ENCODE data around the gene LINS1.

LINS1 gene

DNA sequence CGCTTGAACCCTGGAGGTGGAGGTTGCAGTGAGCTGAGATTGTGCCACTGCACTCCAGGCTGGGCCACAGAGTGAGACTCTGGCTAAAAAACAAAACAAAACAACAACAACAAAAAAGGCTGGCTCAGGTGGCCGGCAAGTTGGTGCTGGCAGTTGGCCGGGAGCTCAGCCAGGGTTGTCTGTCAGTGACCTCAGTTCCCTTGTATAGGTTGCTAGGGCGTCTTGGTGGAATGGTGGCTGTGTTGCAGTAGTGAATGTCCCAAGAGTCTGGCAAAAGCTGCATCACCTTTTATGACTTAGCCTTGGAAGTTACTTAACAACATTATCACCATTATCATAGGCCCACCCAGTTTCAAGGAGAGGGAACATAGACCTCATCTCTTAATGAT lies 41.0 kb upstream of the LINS1 start:
- DNase-seq = no peak
- TF ChIP-seq, protein P1, sequence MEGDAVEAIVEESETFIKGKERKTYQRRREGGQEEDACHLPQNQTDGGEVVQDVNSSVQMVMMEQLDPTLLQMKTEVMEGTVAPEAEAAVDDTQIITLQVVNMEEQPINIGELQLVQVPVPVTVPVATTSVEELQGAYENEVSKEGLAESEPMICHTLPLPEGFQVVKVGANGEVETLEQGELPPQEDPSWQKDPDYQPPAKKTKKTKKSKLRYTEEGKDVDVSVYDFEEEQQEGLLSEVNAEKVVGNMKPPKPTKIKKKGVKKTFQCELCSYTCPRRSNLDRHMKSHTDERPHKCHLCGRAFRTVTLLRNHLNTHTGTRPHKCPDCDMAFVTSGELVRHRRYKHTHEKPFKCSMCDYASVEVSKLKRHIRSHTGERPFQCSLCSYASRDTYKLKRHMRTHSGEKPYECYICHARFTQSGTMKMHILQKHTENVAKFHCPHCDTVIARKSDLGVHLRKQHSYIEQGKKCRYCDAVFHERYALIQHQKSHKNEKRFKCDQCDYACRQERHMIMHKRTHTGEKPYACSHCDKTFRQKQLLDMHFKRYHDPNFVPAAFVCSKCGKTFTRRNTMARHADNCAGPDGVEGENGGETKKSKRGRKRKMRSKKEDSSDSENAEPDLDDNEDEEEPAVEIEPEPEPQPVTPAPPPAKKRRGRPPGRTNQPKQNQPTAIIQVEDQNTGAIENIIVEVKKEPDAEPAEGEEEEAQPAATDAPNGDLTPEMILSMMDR (IDR thresholded peaks at IDR 0.05; ENCODE audit: low read depth, low read length) = no peak
- no peaks in the 10 kb centered on the region for H3K36me3 ChIP-seq
- H3K9me3 ChIP-seq (ENCODE audit: severe bottlenecking) = no peaks in the 10 kb centered on the region
- no peaks in the 10 kb centered on the region for H3K27me3 ChIP-seq (ENCODE audit: insufficient read depth, low read depth, severe bottlenecking)
- H3K4me3 ChIP-seq (ENCODE audit: low read depth, low read length) = no peak overlapping the region
- H3K27ac ChIP-seq = no peak overlapping the region

DNA sequence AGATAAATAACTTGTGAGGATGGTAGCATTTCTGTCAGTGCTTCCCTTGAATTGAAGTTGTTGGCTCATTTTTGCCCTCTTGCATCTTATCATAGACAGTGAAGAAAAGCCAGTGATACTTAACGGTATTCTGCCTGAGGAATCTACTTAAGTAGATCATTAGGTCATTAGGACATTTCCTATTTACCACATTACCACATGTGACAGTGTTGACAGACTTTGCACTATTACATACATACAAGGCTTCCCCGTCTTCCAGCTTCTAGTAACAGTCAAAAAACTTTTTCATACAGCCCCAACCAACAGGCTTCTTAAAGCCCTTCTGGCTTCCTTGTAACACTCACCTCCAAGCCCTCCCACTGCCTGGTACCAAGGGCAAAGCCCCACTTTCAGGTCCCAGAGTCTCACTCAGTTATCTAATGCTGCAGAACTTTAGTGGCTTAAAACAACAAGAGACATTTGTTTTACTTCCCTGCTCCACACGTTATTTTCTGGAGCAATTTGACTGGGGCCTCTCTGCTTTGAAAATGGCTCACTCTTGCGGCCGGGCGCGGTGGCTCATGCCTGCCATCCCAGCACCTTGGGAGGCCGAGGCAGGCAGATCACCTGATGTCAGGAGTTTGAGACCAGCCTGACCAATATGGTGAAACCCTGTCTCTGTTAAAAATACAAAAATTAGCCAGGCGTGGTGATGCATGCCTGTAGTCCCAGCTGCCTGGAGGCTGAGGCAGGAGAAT lies 40.4 kb upstream of the LINS1 start:
- Histone ChIP-seq H3K27ac (no peak overlapping the region), H3K9me3 (ENCODE audit: severe bottlenecking) (no peaks in the 10 kb centered on the region), H3K36me3 (no peaks in the 10 kb centered on the region), H3K4me3 (ENCODE audit: low read depth, low read length) (no peak overlapping the region), H3K27me3 (ENCODE audit: insufficient read depth, low read depth, severe bottlenecking) (no peaks in the 10 kb centered on the region)
- DNase-seq = no peak
- TF ChIP-seq, protein P1 (IDR thresholded peaks at IDR 0.05; ENCODE audit: low read depth, low read length) = no peak

DNA sequence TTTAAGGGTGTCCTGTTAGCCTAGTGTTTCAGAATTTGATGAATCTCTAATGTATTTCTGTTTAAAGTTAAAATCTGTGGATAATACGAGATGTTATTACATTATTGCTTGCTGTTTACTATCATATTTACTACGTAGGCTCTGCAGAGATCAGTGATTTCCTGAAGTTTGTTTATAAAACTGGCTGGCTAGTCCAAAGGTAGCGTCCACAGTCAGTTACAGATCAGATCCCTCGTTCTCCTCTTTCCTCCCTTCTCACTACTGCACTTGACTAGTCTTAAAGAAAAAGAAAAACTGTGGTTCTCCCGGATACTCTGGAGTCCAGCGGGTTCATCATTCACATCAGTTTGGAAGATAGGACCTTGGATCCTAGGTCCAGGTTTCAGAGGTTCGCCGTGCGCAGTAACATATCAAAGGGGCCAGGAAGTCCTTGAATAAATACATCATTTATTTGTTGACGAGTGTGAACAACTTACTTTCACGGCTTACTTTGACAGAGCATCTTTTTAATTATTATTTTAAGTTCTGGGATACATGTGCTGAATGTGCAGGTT lies 36.3 kb upstream of the LINS1 start:
- TF ChIP-seq, protein P1 (IDR thresholded peaks at IDR 0.05; ENCODE audit: low read depth, low read length) = no peak
- Histone ChIP-seq H3K4me3 (ENCODE audit: low read depth, low read length) (no peak overlapping the region), H3K9me3 (ENCODE audit: severe bottlenecking) (no peaks in the 10 kb centered on the region), H3K27ac (no peak overlapping the region), H3K36me3 (no peaks in the 10 kb centered on the region), H3K27me3 (ENCODE audit: insufficient read depth, low read depth, severe bottlenecking) (no peaks in the 10 kb centered on the region)
- DNase-seq = no peak

DNA sequence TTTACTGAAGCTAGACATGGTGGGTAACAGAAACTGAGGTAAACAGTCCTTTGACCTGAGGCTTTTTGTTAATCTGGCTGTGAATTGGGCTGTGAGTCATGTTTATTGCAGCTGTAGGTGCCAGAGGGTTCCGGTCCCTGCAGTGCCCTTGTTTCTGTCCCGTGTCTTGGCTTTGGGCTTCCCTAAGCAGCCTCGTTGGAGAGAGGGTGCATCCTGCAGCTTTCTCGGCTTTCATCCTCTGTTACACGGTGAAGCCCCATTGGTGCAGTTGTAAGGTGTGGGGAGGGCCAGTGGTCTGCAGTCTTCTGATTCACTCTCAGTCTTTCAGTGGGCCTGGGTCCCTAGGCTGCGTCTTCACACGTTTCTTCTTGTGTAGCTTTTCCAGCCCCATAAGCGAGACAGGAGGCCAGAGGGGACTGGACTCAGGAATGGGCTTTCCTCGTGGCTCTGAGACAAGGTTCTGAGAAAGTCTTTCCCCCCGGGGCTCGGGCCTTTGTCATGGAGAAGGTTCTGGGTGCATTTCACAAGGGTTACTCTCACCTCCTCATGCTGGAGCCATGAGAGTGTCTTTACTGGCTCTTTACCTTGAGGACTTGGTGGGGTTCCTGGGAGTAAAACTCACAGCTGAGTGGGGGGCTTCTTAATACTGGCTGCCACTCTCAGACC lies 33.6 kb upstream of the LINS1 start:
- no peak for DNase-seq
- Histone ChIP-seq H3K36me3 (peaks cover 12% of the 10 kb centered on the region; the same call in 1 of the 2 replicates), H3K27ac (no peak overlapping the region), H3K4me3 (ENCODE audit: low read depth, low read length) (no peak overlapping the region), H3K27me3 (ENCODE audit: insufficient read depth, low read depth, severe bottlenecking) (no peaks in the 10 kb centered on the region), H3K9me3 (ENCODE audit: severe bottlenecking) (no peaks in the 10 kb centered on the region)
- TF ChIP-seq, protein P1 (IDR thresholded peaks at IDR 0.05; ENCODE audit: low read depth, low read length) = no peak

DNA sequence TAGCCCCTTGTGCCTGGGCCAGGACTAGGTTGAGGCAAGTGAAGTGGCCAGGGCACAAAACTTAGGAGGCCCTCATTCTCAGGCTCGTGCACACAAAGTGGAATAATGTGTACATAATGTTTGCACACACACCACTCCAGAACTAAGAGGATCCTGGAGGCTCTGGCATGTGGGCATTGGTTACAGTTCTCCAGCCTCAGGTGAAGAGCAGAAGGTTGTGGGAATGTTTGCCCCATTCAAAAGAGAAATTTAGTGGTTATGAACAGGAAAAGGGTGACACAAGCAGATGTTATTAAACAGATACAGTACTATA lies 31.7 kb upstream of the LINS1 start:
- Histone ChIP-seq H3K27me3 (ENCODE audit: insufficient read depth, low read depth, severe bottlenecking) (no peaks in the 10 kb centered on the region), H3K36me3 (peaks cover 22% of the 10 kb centered on the region), H3K9me3 (ENCODE audit: severe bottlenecking) (no peaks in the 10 kb centered on the region), H3K27ac (no peak overlapping the region), H3K4me3 (ENCODE audit: low read depth, low read length) (no peak overlapping the region)
- DNase-seq = no peak
- TF ChIP-seq, protein P1 (IDR thresholded peaks at IDR 0.05; ENCODE audit: low read depth, low read length) = no peak
